Upper lobe of right lung (tissue), 1 donor: Measurements from ENCODE around the gene ARHGEF10L. TPM values are rescaled to one million over a fixed set of nuclear protein-coding genes. Genes with fewer than 3 reads are reported as not detected.

Source experiments
- ATAC-seq: fragments of 200-7000 bp; cut with Tn5 transposase; one replicate; pipeline ENCODE4 v1.9.1; 2020; ENCODE audit warnings: mild to moderate bottlenecking, moderate library complexity
- DNase-seq: peaks from one replicate; pipeline ENCODE4 v3.0.0-alpha.2; 2020
- H3K27ac ChIP-seq: fragments of 200-600 bp; one replicate; pipeline ENCODE4 v1.8.0; 2022
- H3K27me3 ChIP-seq: fragments of 200-600 bp; one replicate; pipeline ENCODE4 v1.8.0; 2022; ENCODE audit warnings: mild to moderate bottlenecking
- H3K36me3 ChIP-seq: fragments of 200-600 bp; one replicate; pipeline ENCODE4 v1.8.0; 2022
- H3K4me1 ChIP-seq: fragments of 200-600 bp; one replicate; pipeline ENCODE4 v1.8.0; 2022
- H3K4me3 ChIP-seq: fragments of 200-600 bp; one replicate; pipeline ENCODE4 v1.8.0; 2022; ENCODE audit warnings: mild to moderate bottlenecking
- H3K9me3 ChIP-seq: fragments of 200-600 bp; one replicate; pipeline ENCODE4 v1.8.0; 2022
- intact Hi-C: fragments of 100-400 bp; cut with DNase I; formaldehyde crosslinking; loops from one replicate; pipeline ENCODE4 v1.11.0; 2022
- total RNA-seq: library from RNA; stranded (reverse); fragmentation: NEBNext Ultra II Directional; extraction: Animal tissue kit (Norgen Biotek cat#: 25700); gene quantifications from one replicate; pipeline ENCODE4 v1.2.1, GENCODE V29; 2021
- TF ChIP-seq, protein P1 (sequence below): fragments of 200-600 bp; IDR thresholded peaks from one replicate; pipeline ENCODE4 v1.8.0; 2022; ENCODE audit warnings: antibody characterized with exemption
- donor health status: DM: no; HTN: yes; CAD: no; lungs with severe emphysema.

ARHGEF10L gene
- total RNA-seq, 1 donor from 2014 or later: 34.1 TPM

DNA sequence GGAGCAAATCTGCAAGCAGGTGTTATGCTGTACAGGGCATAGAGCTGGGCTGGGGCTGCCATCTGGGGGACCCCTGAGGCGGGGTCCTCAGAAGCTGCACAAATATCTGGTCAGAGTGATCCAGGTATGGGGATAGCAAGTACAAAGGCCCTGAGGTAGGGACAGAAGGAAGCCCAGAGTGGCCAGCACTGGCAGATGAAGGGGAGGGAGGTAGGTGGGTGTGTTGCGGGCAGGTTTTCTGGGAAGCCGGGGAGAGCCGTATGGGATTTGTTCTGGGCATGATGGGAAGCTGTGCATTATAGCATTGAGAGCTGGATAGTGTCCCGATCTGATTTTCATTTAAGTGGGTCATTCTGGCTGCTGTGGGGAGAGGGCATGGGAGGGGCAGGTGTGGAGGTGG is 102.7 kb downstream of the ARHGEF10L start:
- peaks cover 46% of the 10 kb centered on the region for H3K36me3 ChIP-seq
- ATAC-seq (no peak), DNase-seq (no peak)
- H3K27me3 ChIP-seq: no peaks in the 10 kb centered on the region
- TF ChIP-seq, protein P1, sequence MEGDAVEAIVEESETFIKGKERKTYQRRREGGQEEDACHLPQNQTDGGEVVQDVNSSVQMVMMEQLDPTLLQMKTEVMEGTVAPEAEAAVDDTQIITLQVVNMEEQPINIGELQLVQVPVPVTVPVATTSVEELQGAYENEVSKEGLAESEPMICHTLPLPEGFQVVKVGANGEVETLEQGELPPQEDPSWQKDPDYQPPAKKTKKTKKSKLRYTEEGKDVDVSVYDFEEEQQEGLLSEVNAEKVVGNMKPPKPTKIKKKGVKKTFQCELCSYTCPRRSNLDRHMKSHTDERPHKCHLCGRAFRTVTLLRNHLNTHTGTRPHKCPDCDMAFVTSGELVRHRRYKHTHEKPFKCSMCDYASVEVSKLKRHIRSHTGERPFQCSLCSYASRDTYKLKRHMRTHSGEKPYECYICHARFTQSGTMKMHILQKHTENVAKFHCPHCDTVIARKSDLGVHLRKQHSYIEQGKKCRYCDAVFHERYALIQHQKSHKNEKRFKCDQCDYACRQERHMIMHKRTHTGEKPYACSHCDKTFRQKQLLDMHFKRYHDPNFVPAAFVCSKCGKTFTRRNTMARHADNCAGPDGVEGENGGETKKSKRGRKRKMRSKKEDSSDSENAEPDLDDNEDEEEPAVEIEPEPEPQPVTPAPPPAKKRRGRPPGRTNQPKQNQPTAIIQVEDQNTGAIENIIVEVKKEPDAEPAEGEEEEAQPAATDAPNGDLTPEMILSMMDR: no peak
- intact Hi-C loops: no loop called here
- no peak overlapping the region for H3K4me3 ChIP-seq
- no peaks in the 10 kb centered on the region for H3K9me3 ChIP-seq
- no peaks in the 10 kb centered on the region for H3K4me1 ChIP-seq
- no peak overlapping the region for H3K27ac ChIP-seq

DNA sequence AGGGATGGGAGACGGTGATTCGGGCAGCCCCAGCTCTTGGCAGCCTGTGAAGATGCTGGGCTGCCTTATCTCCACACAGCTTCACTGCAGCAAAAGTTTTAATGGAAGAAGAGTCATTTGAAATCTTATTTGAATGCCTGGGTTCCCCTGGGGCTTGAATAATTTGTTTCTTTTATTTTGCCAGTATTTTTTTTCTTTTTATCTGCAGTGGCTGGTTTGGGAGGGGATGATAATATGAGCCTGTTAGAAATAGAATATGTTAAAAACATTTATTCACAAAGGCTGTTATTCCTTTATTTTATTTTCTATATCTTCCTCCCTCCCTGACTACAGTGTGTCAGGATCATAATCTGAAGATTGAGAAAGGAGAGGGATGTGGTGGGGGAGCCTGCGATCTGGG is 103.4 kb downstream of the ARHGEF10L start:
- H3K27ac ChIP-seq: no peak overlapping the region
- no peak for DNase-seq
- intact Hi-C loops: no loop called here

DNA sequence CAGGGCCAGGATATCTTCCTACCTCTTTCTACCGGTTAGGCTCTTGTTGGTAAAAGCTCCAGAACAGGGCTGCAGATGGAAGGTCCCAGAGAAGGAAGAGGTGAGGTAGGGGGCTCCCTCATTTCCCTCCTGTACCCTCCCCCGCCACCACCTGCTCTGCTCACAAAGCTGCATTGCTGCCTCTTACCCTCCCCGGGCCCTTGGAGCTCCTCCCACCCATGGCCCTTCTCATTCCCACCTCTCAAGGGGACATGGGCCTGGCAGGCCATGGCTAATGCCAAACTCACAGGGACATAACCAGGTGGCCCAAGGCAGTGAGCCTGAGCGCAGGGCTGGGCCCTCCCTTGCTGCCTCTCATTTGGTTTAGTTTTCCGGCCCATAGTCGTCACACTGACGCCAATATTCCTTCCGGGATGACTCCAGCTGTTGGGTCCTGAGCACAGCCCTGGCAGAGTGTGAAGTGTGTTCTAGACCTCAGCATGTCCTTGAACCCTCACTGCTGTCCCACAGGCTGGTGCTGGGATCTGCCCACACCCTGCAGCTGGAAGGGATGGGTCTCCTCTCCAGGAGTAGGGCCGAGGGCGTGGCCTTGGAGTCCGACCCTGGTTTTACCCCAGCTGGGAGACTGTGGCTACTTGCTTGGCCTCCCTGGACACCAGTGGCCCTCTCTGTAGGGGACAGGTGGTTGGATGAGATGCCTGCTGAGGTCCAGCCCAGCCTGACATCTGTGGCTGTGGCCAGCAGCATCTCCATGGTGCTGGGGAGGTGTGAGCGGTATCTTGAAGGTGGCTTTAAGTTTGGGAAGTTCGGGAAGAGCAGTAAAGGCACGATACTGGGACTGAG is 104.6 kb downstream of the ARHGEF10L start:
- no peaks in the 10 kb centered on the region for H3K4me1 ChIP-seq
- H3K27me3 ChIP-seq: no peaks in the 10 kb centered on the region
- TF ChIP-seq, protein P1: no peak
- no peak overlapping the region for H3K4me3 ChIP-seq
- no peaks in the 10 kb centered on the region for H3K9me3 ChIP-seq
- H3K27ac ChIP-seq: no peak overlapping the region
- DNase-seq: no peak
- intact Hi-C loops: no loop called here
- H3K36me3 ChIP-seq: peaks cover 34% of the 10 kb centered on the region
- ATAC-seq: no peak

More for the DNA sequence above, 103.4 kb downstream of the ARHGEF10L start:
- no peaks in the 10 kb centered on the region for H3K27me3 ChIP-seq
- TF ChIP-seq, protein P1: no peak
- H3K4me3 ChIP-seq: no peak overlapping the region
- peaks cover 38% of the 10 kb centered on the region for H3K36me3 ChIP-seq
- ATAC-seq: no peak
- H3K9me3 ChIP-seq: no peaks in the 10 kb centered on the region
- no peaks in the 10 kb centered on the region for H3K4me1 ChIP-seq

DNA sequence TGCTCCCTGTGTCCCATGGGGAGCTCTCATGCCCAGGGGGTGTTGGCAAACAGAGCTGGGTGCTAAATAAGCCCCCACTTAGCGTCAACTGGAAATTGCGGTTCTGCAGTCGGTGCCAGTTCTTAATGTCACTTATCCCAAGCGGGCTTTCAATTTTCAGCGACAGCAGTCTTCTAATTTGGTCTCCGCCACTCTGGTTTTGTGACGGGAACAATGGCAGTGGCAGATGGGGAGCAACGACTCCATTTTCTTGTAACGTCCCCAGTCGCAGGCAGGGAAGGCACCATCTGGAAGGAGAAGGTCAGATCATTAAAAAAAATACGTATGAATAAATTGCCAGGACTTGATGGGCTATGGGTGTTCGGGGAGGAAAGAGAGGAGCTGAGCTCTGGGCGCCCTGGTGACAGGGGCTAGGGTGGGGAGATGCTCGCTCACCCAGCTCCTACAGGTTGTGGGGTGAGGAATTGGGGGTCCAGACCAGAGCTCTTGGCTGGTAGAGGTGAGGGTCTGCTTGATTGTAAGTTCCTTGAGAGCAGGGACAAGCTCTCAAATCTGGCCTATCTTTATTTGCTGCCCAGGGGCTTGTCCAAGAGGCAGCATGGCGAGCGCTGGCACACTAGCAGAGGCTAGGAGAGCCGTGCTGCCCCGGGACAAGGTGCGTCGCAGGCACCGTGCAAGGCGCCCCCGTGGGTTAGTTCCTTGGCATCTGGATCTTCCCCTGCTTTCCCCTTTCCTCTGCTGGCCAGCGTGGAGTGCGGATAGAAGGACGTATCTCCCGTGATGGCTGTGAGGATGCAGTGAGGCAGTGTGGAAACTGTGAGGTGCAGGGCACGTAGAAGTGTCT is 105.8 kb downstream of the ARHGEF10L start:
- DNase-seq: no peak
- intact Hi-C loops: no loop called here
- H3K27me3 ChIP-seq: no peaks in the 10 kb centered on the region
- H3K36me3 ChIP-seq: peaks cover 28% of the 10 kb centered on the region
- H3K4me3 ChIP-seq: no peak overlapping the region
- no peaks in the 10 kb centered on the region for H3K9me3 ChIP-seq
- ATAC-seq: no peak
- no peaks in the 10 kb centered on the region for H3K4me1 ChIP-seq
- no peak overlapping the region for H3K27ac ChIP-seq
- TF ChIP-seq, protein P1: no peak

DNA sequence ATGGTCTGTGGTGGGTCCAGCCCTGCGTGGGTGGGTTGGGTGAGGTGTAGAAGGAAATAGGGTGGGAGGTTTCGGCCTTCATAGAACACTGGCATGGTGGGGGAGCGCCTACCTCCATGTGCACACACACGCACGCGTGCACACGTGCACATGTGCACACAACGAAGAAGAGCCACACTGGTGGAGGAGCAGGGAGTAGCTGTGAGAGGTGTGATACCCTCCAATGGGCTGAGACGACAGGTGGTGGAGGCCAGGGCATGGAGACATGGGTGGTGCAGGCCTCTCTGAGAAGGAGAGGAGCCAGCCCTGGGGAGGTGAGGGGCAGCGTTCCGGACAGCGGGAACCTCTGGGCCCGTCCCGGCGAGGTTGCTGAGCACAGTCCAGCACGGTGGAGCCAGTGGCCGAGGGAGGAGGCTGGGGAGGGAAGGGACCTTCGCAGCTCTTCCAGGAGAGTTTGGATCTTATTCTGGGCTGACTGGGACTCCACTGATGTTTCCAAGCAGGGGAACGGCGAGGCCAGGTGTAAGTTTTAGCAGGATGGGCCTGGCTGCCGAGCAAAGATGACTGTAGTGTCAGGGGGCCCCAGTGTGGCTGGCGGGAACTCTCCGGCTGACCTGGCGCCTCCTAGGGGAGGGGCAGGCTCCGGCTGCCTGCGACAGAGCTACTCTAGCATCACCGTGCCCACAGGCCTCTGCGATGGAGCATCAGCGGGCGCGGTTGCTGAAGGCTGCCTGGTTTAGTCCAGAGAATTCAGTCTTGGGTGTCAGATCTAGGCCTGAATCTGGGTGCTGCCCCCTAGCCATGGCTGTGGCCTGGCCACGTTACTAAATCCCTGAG is 107.2 kb downstream of the ARHGEF10L start:
- H3K36me3 ChIP-seq: peaks cover 24% of the 10 kb centered on the region
- intact Hi-C loops: no loop called here
- H3K4me3 ChIP-seq: no peak overlapping the region
- H3K27me3 ChIP-seq: no peaks in the 10 kb centered on the region
- DNase-seq: no peak
- ATAC-seq: no peak
- H3K4me1 ChIP-seq: no peaks in the 10 kb centered on the region
- no peak overlapping the region for H3K27ac ChIP-seq
- TF ChIP-seq, protein P1: no peak
- no peaks in the 10 kb centered on the region for H3K9me3 ChIP-seq
